Body of pancreas (tissue), 4 donors: ENCODE measurements around the gene WHRN.

Experiments used
- CTCF ChIP-seq, 7 experiments: fragments of 450-650 bp in 4 of 7; fragments of 200-600 bp in 3 of 7; sonication (generic) in 3 of 7; IDR thresholded peaks; one replicate each; pipeline ENCODE4 v1.5.1; 2016 to 2019; ENCODE audit warnings: antibody characterized with exemption in 7 of 7
- POLR2A ChIP-seq, 3 donors: fragments of 450-650 bp; IDR thresholded peaks; one replicate each; pipeline ENCODE4 v1.6.1; 2016; ENCODE audit warnings: antibody characterized with exemption in 3 of 3, mild to moderate bottlenecking in 2 of 3

GRCh38 chr9:114484215-114484853 lies 20.9 kb downstream of the WHRN start:
- TF ChIP-seq POLR2A (IDR thresholded peaks at IDR 0.05) (no peak), CTCF (IDR thresholded peaks at IDR 0.05) (no peak)
